GM21576 (cell line): ENCODE results near the gene TYK2.
A peak's percentile ranks its signal among the peaks of the same experiment; 100 is the strongest.
"Not testable (repeated sequence)": the region's sequence is repeated elsewhere in the genome, so short reads cannot be mapped to it uniquely, and the experiment has no call there.

Source experiments
- ATAC-seq: cut with Tn5 transposase; IDR thresholded peaks from one replicate; pipeline ENCODE4 v1.9.1; 2021; ENCODE audit warnings: mild to moderate bottlenecking, moderate library complexity; ENCODE audit not compliant: unreplicated experiment

TYK2 gene

GRCh38 chr19:10378124-10378523, 2.2 kb downstream of the TYK2 start:
- ATAC-seq = no peak

- ATAC-seq = not testable (repeated sequence)
These were observed 3.2 kb downstream of the TYK2 start for GRCh38 chr19:10377140-10377640.

GRCh38 chr19:10374931-10375330, 5.4 kb downstream of the TYK2 start:
- no peak for ATAC-seq

- ATAC-seq = no peak
These were observed 7.7 kb downstream of the TYK2 start for GRCh38 chr19:10372690-10373089.

- ATAC-seq = no peak
These were observed 12.1 kb downstream of the TYK2 start for GRCh38 chr19:10368101-10368803.

- not testable (repeated sequence) for ATAC-seq
These were observed 13.3 kb downstream of the TYK2 start for GRCh38 chr19:10366950-10367512.

GRCh38 chr19:10365518-10365917, 14.9 kb downstream of the TYK2 start:
- no peak for ATAC-seq

- ATAC-seq = no peak
These were observed 15.7 kb downstream of the TYK2 start for GRCh38 chr19:10364644-10365043.

GRCh38 chr19:10363789-10364281, 16.5 kb downstream of the TYK2 start:
- ATAC-seq = no peak

- no peak for ATAC-seq
These were observed 18.1 kb downstream of the TYK2 start for GRCh38 chr19:10362259-10362658.

- no peak for ATAC-seq
These were observed 18.8 kb downstream of the TYK2 start for GRCh38 chr19:10361569-10362011.

GRCh38 chr19:10356431-10356830, 23.9 kb downstream of the TYK2 start:
- ATAC-seq = no peak

GRCh38 chr19:10353793-10354391, 26.5 kb downstream of the TYK2 start:
- no peak for ATAC-seq

GRCh38 chr19:10352764-10353671, 27.4 kb downstream of the TYK2 start:
- no peak for ATAC-seq

GRCh38 chr19:10346509-10346908, 33.9 kb downstream of the TYK2 start:
- ATAC-seq = no peak

- no peak for ATAC-seq
These were observed 35.6 kb downstream of the TYK2 start for GRCh38 chr19:10344780-10345179.

- ATAC-seq = no peak
These were observed 36.9 kb downstream of the TYK2 start for GRCh38 chr19:10343495-10343894.

GRCh38 chr19:10339977-10340376, 40.4 kb downstream of the TYK2 start:
- no peak for ATAC-seq

GRCh38 chr19:10339380-10339960, 40.9 kb downstream of the TYK2 start, which contains the start of gene ICAM3:
ICAM3 (minus strand) TSS chr19:10339624; CDS start chr19:10339614, 10 bp downstream.
- peak; percentile 72 for ATAC-seq

- ATAC-seq = no peak
These were observed 41.4 kb downstream of the TYK2 start for GRCh38 chr19:10338940-10339339.
